GM19467 (cell line): ENCODE measurements around the gene PARD3B.

ENCODE experiments used
- ATAC-seq: cut with Tn5 transposase; IDR thresholded peaks from one replicate; pipeline ENCODE4 v1.9.1; 2021; ENCODE audit warnings: mild to moderate bottlenecking, moderate library complexity; ENCODE audit not compliant: unreplicated experiment

The PARD3B gene

GRCh38 chr2:205658068-205658467, 1112.8 kb downstream of the PARD3B start:
- ATAC-seq = no peak

GRCh38 chr2:205658572-205658971, 1113.3 kb downstream of the PARD3B start:
- ATAC-seq = no peak

GRCh38 chr2:205659922-205660321, 1114.6 kb downstream of the PARD3B start:
- ATAC-seq = no peak

GRCh38 chr2:205660521-205661124, 1115.3 kb downstream of the PARD3B start:
- ATAC-seq = no peak

- ATAC-seq = no peak
Measured at GRCh38 chr2:205661281-205661680, 1116.0 kb downstream of the PARD3B start.

- no peak for ATAC-seq
Measured at GRCh38 chr2:205662206-205662965, 1117.1 kb downstream of the PARD3B start.

GRCh38 chr2:205665791-205666190, 1120.5 kb downstream of the PARD3B start:
- ATAC-seq = no peak
